H4 (cell line): ENCODE measurements around the gene SFT2D3. TPM values are rescaled to one million over a fixed set of nuclear protein-coding genes. Genes with fewer than 3 reads are reported as not detected.

Experiments
- DNase-seq: peaks from one replicate; pipeline ENCODE4 v3.0.0-alpha.2; 2015; ENCODE audit warnings: low spot score
- total RNA-seq: library from RNA; depleted of rRNA; stranded (reverse); fragments of >200 nt; shearing (Covaris generic); gene quantifications from 2 replicates; pipeline ENCODE4 v1.2.3, GENCODE V29; 2014

SFT2D3 gene
- total RNA-seq, 1 experiment from 2014 or later = 8.7 TPM

DNA sequence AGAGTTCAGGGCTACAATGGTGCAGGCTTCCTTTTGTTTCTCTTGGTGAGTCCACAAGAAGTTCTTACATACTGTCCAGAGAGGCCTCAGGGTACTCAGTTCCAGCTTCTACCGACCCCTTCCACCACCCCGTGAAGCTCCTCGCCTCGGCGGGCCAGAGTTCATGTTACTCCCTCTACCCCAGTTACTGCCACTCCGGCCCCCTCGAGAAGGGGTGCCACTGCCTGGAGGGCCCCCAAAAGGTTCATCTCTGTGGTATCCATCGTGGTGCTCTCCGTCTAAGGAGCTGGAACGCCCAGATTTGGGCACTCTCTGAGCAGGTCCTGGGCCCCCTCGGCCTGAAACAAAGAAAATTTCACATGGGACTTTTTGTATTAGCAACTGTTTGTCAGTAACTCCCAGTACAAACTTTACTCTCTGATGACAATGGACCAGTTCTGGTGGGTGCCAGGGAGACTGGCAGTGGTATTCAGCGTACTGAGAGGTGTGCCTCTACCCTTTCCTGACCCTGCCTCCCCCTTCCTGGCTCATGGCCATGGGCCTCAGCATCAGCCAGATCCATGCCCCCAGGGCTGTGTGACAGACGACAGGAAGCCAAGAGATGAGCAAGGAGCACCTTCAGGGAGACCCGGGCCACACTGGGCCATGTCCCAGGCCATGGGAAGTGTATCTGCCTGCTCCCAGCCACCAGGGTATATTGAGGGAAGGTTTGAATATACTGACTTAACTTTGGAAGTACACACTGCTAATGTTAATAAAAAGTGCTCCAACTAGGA is 5.1 kb downstream of the SFT2D3 start:
- no peak for DNase-seq

DNA sequence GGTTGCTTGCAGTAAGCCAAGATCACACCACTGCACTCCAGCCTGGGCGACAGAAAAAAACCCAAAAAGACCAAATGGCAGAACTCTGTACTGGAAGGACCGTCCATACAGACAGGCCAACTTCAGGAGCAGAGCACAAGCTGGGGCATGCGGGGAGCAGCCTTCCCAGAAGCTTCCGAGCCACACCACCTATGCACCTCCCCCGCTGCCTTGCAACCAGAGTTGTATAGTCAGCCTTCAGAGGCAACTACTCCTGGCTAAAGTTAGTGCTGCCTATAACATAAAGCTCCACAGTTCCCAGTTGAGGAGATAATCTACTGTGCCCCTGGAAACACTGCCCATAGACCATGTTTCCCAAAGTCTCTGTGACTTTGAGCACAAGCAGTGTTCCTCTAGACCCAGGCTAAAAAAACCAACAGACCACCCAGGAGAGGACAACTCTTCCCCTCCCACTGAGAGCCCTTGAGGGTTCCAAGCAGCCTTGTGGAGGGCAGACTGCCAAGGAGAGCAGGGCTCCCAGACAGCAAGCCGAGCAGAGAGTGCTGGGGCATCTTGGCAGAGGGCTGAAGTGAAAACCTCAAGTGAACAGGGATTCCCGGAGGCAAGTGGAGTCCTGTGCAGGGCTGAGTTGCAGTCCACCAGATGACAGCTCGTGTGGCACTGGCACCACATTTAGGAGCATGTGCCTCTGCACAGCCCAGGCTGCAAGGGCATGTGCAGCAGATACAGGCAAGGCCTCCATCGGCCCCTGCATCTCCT is 6.8 kb downstream of the SFT2D3 start:
- DNase-seq = no peak

DNA sequence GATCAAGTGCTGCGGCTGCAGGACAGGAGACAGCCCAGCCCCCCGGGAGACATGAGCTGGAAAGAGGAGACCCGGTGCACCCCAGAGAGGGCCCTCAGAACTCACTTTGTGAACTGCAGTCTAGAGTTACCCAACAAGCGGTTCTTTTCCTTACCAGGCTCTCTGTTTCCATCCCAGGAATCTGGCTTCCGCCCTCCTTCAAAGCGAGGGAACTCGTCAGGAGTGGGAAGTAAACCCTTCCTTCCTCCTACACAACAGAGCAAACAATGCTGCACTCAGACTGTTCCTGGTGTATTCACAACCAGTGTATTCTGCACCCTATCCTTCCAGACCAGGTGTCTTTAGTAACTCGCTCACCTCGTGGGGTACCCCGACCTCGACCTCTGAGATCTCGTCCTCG is 8.0 kb downstream of the SFT2D3 start:
- no peak for DNase-seq

DNA sequence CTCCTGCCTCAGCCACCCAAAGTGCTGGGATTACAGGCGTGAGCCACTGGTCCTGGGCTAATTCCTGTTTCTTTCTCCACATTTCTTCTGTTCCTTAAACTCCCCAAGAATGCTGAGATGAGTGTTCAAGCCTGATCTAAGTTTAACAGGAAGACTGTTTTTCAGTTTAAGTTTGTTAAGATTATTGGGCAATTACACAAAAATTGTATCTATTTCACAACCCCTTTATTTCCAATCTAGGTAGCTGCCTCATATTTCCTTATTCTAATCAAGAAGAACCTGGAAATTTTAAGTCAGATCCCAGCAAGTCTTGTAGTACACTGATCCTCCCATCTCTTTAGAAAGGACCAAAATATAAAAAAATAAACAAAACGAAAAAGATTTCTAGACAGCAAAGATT is 11.7 kb downstream of the SFT2D3 start:
- DNase-seq = no peak

DNA sequence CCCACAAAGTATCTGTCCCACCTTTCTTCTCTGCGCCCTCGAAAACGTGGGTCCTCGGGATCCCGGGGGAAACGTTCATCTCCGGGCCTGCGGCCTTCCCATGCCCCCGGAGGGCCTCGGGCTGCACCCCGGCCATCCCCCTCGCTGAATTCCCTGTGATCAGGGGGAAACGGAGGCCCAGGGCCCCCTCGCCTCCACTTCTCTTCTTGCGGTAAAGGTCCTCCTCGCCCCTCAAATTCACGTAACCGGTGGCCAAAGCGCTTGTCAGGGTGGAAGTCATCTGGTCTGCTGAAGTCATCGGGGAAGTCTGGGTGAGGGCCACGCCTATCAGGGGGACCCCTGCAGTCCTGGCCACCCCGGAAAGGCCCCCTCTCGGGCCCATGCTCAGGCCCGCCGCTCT is 12.3 kb downstream of the SFT2D3 start:
- no peak for DNase-seq

DNA sequence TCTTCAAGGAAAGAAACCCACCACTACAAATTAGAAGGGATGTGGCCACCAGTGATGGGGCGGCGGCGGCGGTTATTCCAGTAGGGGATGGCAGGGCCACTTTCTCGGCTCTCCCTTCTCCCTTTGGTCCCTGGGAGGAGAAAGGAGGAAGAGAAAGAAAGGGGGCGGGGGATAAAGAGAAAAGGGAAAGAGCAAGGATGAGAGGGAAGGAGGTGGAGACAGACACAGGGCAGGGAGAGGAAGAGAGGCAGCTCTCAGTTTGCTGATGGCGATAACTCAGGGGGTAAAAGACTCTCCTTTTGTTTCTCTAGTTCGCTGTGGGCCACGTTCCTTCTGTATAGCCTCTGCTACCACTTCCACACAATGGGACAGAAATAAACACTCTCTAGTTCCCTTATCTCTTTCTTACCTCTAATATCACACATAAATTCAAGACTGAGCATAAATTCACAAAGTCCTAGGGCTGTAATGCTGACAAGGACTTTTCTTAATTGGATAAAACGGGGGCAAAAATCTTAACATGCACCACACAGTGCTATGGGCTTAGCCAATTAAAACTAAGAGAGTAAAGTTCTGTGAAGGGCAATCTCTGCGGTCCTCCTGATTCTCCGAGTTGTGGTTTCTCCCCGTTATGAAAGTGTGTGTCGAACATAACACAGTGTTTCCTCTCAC is 14.6 kb downstream of the SFT2D3 start:
- no peak for DNase-seq

DNA sequence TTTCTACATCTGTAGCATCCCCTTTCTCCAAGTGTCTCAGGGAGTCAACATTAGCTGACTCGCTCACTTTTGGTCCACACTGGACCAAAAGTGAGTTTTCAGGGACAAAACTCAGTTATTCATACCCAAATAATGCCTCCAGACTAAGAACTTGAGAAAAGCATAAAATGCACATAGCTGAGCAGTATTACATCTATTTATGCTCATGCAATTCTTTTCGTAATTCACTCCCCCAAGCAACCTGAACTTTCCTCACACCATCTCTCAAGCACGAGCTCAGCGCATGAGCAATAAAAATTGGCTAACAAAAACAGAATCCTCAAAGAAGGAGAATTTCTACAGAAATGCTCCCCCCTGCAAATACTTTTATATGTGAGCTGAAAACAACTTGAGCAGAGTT is 17.0 kb downstream of the SFT2D3 start:
- DNase-seq = no peak

DNA sequence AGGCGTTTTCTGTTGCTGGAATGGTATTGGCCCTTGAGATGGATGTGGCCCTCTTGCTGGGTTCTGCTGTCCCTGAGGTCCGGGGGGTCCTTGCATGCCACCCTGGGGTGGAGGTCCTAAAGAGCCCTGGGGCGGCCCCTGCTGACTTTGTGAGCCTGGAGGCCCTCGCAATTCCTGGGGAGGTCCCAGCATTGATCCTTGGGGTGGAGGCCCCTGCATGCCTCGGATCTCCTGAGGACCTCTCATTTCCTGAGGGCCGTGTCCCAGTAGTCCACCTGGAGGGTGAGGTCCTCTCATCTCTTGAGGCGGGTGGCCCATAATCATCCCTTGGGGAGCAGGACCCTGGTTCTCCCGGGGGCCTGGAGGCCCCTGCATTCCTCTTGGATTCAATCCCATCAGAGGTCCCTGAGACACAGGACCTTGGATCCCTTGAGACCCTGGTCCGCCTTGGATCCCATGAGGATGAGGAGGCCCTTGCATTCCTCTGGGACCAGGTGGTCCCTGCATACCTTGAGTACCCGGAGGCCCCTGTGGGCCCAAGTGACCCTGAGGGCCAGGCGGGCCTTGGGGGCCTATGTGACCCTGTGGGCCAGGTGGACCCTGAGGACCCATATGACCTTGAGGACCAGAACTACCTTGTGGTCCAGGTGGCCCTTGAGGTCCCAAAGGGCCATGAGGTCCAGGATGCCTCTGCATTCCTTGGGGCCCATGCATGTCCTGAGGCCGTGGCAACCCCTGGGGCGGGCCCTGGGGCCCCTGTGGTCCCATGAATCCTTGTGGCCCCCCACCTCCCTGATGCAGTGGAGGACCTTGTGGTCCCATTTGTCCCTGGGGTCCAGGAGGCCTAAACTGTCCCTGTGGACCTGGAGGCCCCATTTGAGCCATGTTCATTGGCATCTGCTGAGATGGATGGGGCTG is 18.3 kb downstream of the SFT2D3 start:
- no peak for DNase-seq

DNA sequence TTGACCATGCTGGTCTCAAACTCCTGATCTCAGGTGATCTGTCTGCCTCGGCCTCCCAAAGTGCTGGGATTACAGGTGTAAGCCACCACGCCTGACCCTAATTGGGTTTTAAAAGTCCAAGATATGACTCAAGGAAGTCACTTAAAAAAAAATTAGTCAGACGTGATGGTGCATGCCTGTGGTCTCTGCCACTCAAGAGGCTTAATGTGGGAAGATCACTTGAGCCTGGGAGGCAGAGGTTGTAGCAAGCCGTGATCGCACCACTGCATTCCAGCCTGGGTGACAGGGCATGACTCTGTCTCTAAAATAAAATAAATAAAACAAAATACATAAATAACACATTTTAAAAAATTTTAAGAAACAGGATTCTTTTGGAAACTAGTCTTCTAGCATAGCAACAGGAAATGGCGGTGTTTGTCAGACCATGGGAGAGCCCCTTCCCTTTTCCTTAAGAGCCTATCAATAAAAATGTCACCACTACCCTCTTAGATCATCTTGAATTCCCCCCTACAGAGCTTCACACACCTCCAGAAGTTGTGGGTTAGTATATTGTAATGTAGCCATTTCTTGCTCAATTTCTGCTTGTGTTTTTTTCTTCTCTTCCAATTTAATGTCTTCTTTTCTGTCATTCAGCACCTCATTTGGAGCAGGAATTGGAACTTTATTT is 20.1 kb downstream of the SFT2D3 start:
- no peak for DNase-seq

DNA sequence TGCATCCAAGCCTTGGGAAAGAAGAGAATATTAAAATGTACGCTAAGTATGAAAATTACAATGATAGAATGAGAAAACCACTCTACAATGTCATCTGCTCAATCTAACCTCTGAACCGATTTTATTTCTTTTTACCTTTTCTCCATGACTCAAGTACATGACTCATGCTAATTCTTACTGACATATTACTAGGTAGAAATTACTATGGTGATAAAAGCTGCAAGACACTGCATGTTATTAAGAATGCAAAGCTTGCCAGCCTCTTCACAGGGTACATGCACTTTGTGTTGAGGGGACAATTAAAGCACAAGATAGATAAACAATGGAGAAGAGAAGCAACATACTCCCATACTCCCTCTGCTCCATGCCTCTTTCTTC is 20.7 kb downstream of the SFT2D3 start:
- DNase-seq = no peak

DNA sequence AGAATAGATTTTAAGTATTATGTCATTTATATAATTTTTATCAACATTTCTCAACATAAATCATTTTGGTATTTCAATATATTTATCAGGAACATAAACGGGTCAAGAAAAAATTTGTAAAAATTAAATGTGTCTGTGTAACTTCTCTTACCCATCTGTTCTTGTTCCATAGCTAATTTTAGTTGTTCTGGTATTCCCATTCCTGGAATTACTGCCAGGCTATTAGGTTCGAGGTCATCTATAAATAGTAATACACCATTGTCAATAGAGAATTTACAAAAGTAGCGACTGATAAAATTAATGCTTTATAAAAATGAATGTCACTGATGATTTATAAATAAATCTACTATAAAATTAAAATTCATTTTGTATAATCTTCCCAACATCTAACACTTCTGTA is 21.5 kb downstream of the SFT2D3 start:
- no peak for DNase-seq

DNA sequence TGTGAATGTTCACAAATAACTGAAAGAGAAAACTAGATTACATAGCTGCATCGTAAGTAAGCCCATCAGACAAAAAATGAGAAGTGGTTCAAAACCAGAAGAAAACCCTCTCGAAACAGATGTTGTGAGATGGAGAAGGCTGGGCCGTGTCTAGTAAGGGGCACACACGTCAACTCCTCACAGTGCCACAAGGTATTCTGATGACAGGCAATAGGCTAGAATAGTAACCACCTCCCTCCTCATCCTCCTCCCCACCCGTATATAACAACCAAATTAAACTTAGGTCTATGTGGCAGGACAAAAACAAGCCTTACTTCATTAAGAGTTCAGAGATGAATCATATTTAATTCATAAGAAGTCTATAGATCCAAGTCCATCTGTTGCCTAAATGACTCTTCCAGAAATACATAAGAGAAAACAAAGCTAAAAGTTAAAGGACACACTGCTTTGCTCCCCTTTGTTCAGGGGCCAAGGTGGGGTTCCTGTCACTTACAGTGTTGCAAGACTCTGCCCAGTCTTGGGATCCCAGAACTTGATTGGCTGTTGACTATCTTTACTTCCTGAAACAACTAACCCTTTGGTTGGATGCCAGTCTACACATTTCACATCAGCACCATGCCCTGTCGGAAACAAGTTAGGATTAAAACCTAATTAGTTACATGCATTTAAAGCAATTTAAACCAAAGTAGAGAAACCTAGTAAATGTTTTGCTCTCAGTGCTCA is 25.0 kb downstream of the SFT2D3 start:
- no peak for DNase-seq

DNA sequence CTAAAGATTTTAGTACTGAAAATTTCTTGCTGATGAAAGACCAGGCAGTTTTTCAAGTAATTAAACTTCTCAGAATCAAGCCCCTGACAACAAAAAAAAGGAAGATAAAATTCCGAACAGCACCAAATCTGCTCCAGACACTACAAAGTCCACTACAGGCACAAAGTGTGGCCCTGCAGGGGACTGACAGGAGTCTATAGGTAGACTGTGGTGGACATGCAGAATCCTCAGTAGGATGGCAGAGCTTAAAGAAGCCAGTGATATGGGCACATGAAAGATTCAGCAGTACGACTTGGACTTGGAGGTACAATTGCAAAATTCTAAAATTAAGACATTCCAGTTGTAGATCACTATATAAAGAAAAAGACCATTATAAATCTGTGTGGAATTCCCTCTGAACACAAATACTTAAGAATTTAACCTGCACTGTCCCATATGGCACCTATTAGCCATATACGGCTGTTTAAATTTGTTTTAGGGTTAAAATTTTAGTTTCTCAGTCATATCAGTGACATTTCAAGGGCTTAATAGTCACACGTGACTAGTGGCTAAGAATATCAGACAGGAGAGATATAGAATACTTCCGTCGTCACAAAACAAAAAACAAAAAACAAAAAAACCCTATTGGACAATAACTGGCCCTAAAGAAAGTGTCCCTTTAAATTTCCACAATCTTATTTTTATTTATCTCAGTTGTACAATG is 32.0 kb downstream of the SFT2D3 start:
- no peak for DNase-seq

DNA sequence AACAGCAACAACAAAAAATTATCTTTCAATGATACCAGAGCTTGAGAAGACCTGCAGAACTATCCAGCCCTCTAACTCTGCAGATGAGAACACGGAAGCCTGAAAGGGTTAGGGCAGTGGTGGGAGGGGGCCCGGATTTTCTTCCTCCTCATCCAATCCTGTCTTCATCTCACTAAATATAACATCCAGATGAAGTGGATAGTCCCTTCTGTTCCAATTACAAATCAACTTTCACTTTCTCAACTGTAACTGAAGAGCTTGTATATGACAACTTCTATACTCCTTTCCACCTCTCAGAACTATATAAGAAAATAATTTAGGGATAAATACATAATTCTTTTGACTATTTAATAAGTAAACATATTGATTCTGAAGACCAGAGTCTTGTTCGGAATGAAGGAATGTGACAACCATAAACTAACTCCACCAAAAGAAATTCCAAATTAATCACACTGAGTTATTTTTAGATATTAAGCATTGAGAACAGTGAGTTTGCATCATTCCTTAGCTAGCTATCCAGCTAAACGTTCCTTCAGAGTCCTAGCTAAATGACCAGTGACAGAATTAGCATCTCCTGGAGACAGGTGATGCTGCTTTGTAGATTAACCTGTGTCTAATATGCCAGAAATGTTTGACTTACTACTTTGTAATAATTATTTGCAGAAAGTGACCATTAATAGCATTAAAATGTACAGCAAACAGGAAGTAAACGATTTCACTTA is 32.7 kb downstream of the SFT2D3 start:
- no peak for DNase-seq

DNA sequence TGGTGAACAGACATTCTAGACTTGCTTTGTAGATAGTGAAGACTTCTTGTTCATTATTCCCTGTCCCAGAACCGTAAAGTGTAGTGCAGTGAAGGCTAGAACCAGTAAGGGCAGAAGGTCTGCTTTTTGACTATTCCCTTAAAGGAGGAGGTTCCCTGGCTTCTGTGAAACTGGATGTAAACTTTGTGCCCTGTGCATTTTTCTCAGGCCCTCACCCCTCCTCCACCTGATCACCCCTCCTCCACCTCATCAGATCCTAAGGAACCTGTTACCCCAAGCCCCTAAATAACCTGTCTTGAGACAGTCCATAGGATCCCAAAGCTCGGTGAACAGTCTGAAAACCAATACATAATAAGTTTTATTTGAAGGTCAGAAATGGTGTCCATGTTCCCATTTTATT is 33.7 kb downstream of the SFT2D3 start:
- DNase-seq = no peak

DNA sequence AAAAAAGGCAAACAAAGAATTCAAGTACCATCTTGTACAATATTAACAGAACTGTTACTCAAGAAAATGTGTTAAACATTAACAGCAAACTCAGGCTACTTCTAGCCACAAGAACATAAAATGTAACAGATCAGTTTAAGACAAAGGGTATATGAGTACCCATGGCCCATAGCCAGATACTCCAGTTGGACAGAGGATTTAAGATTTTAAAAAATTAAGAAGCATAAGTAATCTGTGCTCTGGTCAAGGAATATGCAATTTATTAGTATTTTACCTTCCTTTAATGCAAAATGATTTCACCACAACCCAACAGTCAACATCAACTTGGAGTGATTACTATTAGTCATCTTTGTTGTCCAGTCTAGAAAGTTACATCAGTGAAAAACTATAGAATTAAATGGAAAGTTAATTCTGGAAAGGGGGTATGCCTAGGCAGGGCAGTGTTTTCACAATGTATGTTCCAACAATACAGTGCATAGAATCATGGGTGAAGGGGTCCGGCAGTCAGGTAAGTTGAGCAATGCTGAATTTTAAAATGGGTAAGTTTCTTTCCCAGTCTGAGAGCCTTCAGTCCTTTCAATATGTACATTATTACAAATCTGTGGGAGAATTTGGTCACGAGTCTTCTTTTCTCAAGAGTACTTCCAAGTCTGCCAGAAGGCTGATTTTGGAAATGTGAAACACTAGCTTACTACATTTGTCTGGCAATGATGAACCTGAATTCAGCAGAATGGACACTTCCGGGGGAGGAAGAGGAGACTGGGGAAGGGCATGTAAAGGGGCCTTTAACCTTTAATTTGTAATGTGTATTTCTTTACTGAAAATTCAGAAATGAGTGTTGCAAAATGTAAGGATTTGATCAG is 34.5 kb downstream of the SFT2D3 start:
- DNase-seq = no peak

DNA sequence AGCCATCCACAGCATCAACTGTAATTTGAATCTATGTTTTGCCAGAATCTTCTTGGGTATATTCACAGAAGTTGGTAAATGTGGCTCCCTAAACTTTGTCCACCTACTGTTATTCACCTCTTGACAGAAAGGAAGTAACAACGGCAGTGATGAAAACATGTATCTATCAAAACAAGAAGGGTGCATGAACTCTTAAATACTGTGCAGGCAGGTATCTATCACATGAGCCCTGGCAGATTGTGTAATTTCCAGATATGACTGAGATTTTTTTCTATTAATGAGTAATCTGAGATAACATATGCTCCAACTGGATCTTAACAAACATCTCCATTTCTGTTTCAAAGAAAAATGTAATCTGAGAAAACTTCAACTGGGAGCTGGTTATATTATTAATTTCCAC is 36.6 kb downstream of the SFT2D3 start:
- DNase-seq = no peak

DNA sequence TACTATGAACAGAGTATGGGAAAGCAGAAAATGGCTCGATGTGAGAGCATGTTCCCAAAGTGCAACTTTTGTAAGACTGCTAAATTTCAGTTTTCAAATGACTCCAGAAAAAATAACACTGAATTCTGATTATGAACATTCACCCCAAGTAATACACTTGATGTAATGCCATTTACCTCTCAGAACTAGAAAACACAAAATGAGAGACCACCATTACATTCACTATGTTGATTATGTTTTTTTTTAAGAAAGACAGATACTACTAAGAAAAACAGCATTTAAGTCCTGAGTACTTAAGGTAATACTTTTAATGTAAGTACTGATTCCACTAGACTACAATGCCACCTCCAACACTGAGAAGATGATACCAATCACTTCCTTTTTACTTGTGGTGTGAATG is 38.5 kb downstream of the SFT2D3 start:
- DNase-seq = no peak
